Naive thymus-derived CD8-positive, alpha-beta T cell (primary cell): ENCODE data around the gene AP2A2. TPM values are rescaled to one million over a fixed set of nuclear protein-coding genes. Genes with fewer than 3 reads are reported as not detected.

Experiments used
- ATAC-seq, 2 donors: fragments of 150-1000 bp; cut with Tn5 transposase in 1 of 2; sonication (Bioruptor Pico), chemical (Tn5 transposase) in 1 of 2; 1 replicate in 1 of 2; 2 replicates in 1 of 2; pipeline ENCODE4 v1.10.0; 2021; ENCODE audit warnings: mild to moderate bottlenecking in 2 of 2, moderate library complexity in 2 of 2
- POLR2A ChIA-PET: fragments of 350-600 bp; sonication (Branson Sonifier 250); formaldehyde crosslinking; loops from one replicate; lab custom pipeline; 2021; ENCODE audit warnings: antibody characterized with exemption; lab: Charles Lee
- DNase-seq, 10 donors: peaks; one replicate each; pipeline versions ENCODE4 v3.0.0 to v3.0.0-alpha.2; 2020 to 2022
- H3K27ac Mint-ChIP-seq, 10 donors: one replicate each; pipeline ENCODE4 v1.8.0; 2020 to 2022; ENCODE audit warnings: mild to moderate bottlenecking in 10 of 10, mixed read lengths in 10 of 10, moderate library complexity in 4 of 10, inconsistent platforms in 1 of 10
- H3K27me3 Mint-ChIP-seq, 5 donors: one replicate each; pipeline ENCODE4 v1.8.0; 2021 to 2022; ENCODE audit warnings: mixed read lengths in 5 of 5
- H3K36me3 Mint-ChIP-seq, 3 donors: one replicate each; pipeline ENCODE4 v1.8.0; 2020 to 2022; ENCODE audit warnings: mixed read lengths in 3 of 3, mild to moderate bottlenecking in 2 of 3, inconsistent platforms in 1 of 3
- H3K4me1 Mint-ChIP-seq, 4 donors: one replicate each; pipeline ENCODE4 v1.8.0; 2021 to 2022; ENCODE audit warnings: mixed read lengths in 4 of 4
- H3K4me3 Mint-ChIP-seq, 10 donors: one replicate each; pipeline ENCODE4 v1.8.0; 2020 to 2022; ENCODE audit warnings: mild to moderate bottlenecking in 10 of 10, mixed read lengths in 10 of 10, moderate library complexity in 6 of 10, inconsistent platforms in 1 of 10
- H3K9me3 Mint-ChIP-seq, 9 donors: one replicate each; pipeline ENCODE4 v1.8.0; 2020 to 2022; ENCODE audit warnings: mixed read lengths in 9 of 9, mild to moderate bottlenecking in 3 of 9, inconsistent platforms in 1 of 9, moderate library complexity in 1 of 9
- polyA plus RNA-seq, 3 donors: library from polyadenylated mRNA; unstranded; fragments of 300-500 nt; fragmentation: Illumina TruSeq; gene quantifications; one replicate each; pipeline ENCODE4 v1.2.3, GENCODE V29; 2021
- total RNA-seq, 8 experiments: library from RNA in 2 of 8; stranded (reverse) in 2 of 8; gene quantifications; one replicate each; pipeline ENCODE4 v1.2.3 and lab custom pipeline; 2021 to 2026

Gene AP2A2
- total and polyA plus RNA-seq, 5 experiments from 2014 or later = 8.2 to 80.8 (median 13.9) TPM

- POLR2A ChIA-PET = no interaction called here
- ATAC-seq (no peak), DNase-seq (peak in 2 of 10 donors; percentile 1 to 50)
- Mint-ChIP-seq H3K27me3 (peaks cover 2 to 27% (median 7%) of the 10 kb centered on the region in 5 donors), H3K4me1 (no peaks in the 10 kb centered on the region), H3K27ac (no peak overlapping the region), H3K36me3 (no peaks in the 10 kb centered on the region), H3K9me3 (no peaks in the 10 kb centered on the region), H3K4me3 (no peak overlapping the region)
These were observed 116.4 kb downstream of the AP2A2 start for GRCh38 chr11:1041936-1042608.

DNA sequence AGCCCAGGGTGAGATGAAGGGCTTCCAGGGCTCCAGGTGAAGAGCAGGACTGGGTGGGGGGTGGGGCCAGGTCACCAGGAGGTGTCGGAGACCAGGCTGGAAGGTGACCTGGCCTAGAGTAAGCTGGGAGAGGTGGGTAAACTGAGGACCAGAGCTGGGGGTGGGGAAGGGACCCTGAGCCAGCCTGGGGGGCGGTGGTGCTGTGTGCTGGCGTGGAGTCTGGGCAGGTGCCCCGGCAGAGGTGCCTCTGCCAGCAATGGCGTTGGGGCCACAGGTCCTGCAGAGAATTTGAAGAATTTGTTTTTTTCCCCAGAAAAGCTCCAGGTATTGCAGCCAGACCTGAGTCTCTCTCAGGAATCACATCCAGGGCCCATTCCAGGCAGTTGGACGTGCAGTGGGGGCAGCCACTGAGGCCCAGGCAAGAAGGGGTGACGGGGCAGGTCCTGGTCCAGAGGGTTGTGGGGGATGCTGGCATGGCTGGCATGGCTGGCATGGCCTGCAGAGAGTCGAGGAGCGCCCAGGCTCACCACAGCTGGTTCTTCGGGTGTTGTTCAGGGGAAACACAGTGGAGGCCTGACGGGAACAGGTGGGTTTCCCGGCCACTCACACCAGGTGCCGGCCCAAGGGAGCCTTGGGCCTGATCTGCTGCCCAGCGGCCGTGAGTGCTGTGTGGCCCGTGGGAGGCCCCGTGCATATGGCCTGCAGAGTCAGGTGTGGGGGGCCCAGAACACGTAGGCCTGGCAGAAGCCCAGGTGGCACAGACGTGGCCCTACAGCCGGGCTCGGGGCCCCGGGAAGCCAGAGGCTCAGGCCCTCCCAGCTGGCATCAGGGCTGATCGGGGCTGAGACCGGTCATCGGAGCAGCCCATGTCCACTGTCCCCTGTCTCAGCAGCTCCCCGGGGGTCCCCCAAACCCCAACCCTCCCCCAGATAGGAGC is 117.2 kb downstream of the AP2A2 start:
- POLR2A ChIA-PET = no interaction called here
- Mint-ChIP-seq H3K4me1 (no peaks in the 10 kb centered on the region), H3K4me3 (no peak overlapping the region), H3K9me3 (no peaks in the 10 kb centered on the region), H3K36me3 (no peaks in the 10 kb centered on the region), H3K27me3 (peaks cover 2 to 35% (median 11%) of the 10 kb centered on the region in 5 donors), H3K27ac (no peak overlapping the region)
- ATAC-seq (no peak), DNase-seq (peak in 2 of 10 donors; percentile 2 to 45)

DNA sequence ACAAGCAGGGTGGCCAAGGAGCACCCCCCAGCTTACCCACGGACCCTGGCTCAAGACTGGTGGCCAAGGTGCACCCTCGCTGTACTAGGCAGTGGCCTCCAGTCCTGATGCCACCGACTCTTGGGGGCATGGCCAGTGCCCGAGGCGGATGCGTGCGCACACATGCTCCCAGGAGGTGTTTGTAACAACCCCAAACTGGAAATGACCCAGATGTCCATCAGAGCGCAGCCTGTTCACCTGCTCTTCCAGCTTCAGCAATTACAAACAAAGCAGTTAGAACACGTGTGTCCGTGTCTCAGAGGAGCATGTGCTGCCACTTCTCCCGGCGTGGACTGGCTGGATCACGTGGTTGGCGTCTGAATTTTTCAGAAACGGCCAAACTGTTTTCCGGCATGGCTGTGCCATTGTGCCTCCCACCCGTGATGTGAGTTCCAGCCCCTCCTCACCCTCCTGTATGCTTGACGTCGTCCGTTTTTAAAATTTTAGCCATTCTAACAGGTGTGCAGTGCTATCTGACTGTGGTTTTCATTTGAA is 118.0 kb downstream of the AP2A2 start:
- no peak for ATAC-seq
- no peak for DNase-seq
- POLR2A ChIA-PET = no interaction called here

GRCh38 chr11:1044160-1044559 is 118.5 kb downstream of the AP2A2 start:
- Mint-ChIP-seq H3K27ac (no peak overlapping the region), H3K27me3 (peaks cover 4 to 37% (median 16%) of the 10 kb centered on the region in 5 donors), H3K4me3 (no peak overlapping the region), H3K9me3 (no peaks in the 10 kb centered on the region), H3K36me3 (no peaks in the 10 kb centered on the region), H3K4me1 (no peaks in the 10 kb centered on the region)
- POLR2A ChIA-PET = no interaction called here
- DNase-seq = no peak
- ATAC-seq = no peak

More for the DNA sequence above, 118.0 kb downstream of the AP2A2 start:
- H3K4me3 Mint-ChIP-seq = no peak overlapping the region
- no peaks in the 10 kb centered on the region for H3K9me3 Mint-ChIP-seq
- peaks cover 3 to 37% (median 14%) of the 10 kb centered on the region in 5 donors for H3K27me3 Mint-ChIP-seq
- no peaks in the 10 kb centered on the region for H3K4me1 Mint-ChIP-seq
- H3K36me3 Mint-ChIP-seq = no peaks in the 10 kb centered on the region
- no peak overlapping the region for H3K27ac Mint-ChIP-seq

- Mint-ChIP-seq H3K27me3 (peaks cover 6 to 46% (median 20%) of the 10 kb centered on the region in 5 donors), H3K27ac (no peak overlapping the region), H3K36me3 (no peaks in the 10 kb centered on the region), H3K4me1 (peaks cover 0 to 5% (median 3%) of the 10 kb centered on the region in 4 donors), H3K4me3 (no peak overlapping the region), H3K9me3 (no peaks in the 10 kb centered on the region)
- POLR2A ChIA-PET = no interaction called here
- ATAC-seq (no peak), DNase-seq (no peak)
These were observed 122.0 kb downstream of the AP2A2 start for GRCh38 chr11:1047595-1048156.

DNA sequence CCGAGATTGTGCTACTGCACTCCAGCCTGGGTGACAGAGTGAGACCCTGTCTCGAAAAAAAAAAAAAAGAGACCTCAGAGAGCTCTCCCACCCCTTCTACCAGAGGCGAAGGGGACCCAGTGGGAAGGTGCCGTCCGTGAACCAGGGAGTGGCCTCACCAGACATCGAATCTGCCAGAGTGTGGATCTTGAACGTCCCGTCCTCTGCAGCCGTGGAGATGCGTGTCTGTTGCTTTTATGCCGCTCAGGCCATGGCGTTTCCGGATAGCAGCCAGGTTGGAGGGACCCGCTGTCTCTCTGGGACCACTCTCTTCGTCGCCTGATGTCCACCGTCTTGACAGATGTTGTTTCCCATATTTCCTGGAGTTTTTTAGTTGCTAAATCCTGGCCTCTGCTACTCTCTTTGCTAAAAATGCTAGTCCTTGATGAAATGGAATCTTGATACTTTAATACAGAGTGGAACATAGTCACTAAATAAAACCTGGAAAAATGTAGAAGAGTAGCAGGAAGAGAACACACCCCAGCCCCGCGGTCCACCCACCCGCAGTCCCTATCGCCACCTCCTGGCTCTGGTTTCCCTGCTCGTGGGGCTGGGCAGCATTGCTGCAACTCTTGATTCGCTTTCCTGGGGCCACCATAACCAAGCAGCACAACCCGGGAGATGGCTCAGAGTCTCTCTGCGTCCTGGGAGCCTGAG is 122.9 kb downstream of the AP2A2 start:
- Mint-ChIP-seq H3K4me3 (no peak overlapping the region), H3K27me3 (peaks cover 6 to 46% (median 20%) of the 10 kb centered on the region in 5 donors), H3K36me3 (no peaks in the 10 kb centered on the region), H3K4me1 (peaks cover 0 to 5% (median 3%) of the 10 kb centered on the region in 4 donors), H3K27ac (peak overlapping the region in 1 of 10 donors; percentile 43), H3K9me3 (no peaks in the 10 kb centered on the region)
- POLR2A ChIA-PET = no interaction called here
- DNase-seq (peak in 1 of 10 donors; percentile 58), ATAC-seq (no peak)

DNA sequence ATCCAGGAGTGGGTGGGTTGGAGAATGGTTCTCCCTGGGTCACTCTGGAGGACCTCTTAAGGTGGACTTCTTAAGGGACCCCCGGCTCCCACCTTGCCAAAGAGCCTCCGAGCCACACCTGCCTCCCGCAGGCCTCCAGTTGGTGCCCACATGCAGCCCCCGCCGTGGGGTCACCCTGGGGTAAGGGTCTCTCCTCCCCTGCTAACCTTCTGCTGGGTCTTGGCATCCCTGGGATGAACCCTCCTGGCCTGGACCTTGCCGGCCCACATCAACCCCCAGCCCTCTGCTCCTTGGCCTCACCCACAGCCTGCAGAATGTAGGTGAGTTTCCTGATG is 123.4 kb downstream of the AP2A2 start:
- DNase-seq (peak in 1 of 10 donors; percentile 3), ATAC-seq (no peak)
- Mint-ChIP-seq H3K36me3 (no peaks in the 10 kb centered on the region), H3K9me3 (no peaks in the 10 kb centered on the region), H3K4me1 (peaks cover 0 to 5% (median 3%) of the 10 kb centered on the region in 4 donors), H3K27me3 (peaks cover 5 to 44% (median 20%) of the 10 kb centered on the region in 5 donors), H3K4me3 (no peak overlapping the region), H3K27ac (peak overlapping the region in 1 of 10 donors; percentile 43)
- POLR2A ChIA-PET = interaction anchor here (0.6 kb wide), 1 partner anchor 198 kb away, joined by 5 read pairs; no protein-coding TSS in a partner anchor

DNA sequence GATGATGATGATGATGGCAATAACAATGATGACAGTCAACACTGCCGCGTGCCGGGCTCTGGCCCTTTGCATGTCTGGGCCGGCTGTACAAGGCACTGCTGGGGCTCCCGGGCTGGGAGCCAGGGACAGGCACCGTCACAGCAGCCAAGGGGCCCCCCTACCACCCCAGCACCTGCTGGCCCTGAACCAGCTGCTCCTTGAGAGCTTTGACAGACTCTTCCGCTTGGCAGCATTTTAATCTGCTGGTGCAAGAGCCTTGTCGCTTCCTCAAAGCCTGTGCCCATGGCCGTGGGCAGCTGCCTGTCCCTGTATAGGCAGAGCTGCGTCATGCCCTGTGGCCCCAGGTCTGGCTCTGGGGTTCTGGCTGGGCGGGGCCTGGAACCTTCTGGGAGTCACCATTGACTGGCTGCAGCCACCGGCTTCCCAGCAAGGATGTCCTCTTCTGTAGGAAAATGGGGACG is 123.8 kb downstream of the AP2A2 start:
- Mint-ChIP-seq H3K4me3 (no peak overlapping the region), H3K27ac (peak overlapping the region in 2 of 10 donors; percentile 18 to 43), H3K36me3 (no peaks in the 10 kb centered on the region), H3K27me3 (peaks cover 5 to 39% (median 19%) of the 10 kb centered on the region in 5 donors), H3K4me1 (peaks cover 0 to 5% (median 3%) of the 10 kb centered on the region in 4 donors), H3K9me3 (no peaks in the 10 kb centered on the region)
- DNase-seq (peak in 1 of 10 donors; percentile 41), ATAC-seq (no peak)
- POLR2A ChIA-PET = interaction anchor here (0.6 kb wide), 1 partner anchor 198 kb away, joined by 5 read pairs; no protein-coding TSS in a partner anchor

- Mint-ChIP-seq H3K4me3 (peak overlapping the region in 1 of 10 donors; percentile 30), H3K27ac (peak overlapping the region in 2 of 10 donors; percentile 18 to 65), H3K9me3 (no peaks in the 10 kb centered on the region), H3K36me3 (no peaks in the 10 kb centered on the region), H3K27me3 (peaks cover 5 to 34% (median 13%) of the 10 kb centered on the region in 5 donors), H3K4me1 (peaks cover 0 to 5% (median 3%) of the 10 kb centered on the region in 4 donors)
- ATAC-seq (no peak), DNase-seq (peak in 1 of 10 donors; percentile 53)
- POLR2A ChIA-PET = no interaction called here
These were observed 124.4 kb downstream of the AP2A2 start for GRCh38 chr11:1049911-1050580.

- Mint-ChIP-seq H3K27me3 (peaks cover 5 to 36% (median 12%) of the 10 kb centered on the region in 5 donors), H3K27ac (no peak overlapping the region), H3K36me3 (no peaks in the 10 kb centered on the region), H3K4me3 (no peak overlapping the region), H3K9me3 (no peaks in the 10 kb centered on the region), H3K4me1 (peaks cover 0 to 5% (median 3%) of the 10 kb centered on the region in 4 donors)
- POLR2A ChIA-PET = interaction anchor here (0.7 kb wide), 1 partner anchor 202 kb away, joined by 3 read pairs; no protein-coding TSS in a partner anchor
- DNase-seq (peak; percentile 54 to 81 (median 70)), ATAC-seq (peak; percentile 99 to 100)
These were observed 125.1 kb downstream of the AP2A2 start for GRCh38 chr11:1050581-1051355.
